Stromal cell of bone marrow (primary cell): ENCODE data around the gene ARRB1.
"Not testable (repeated sequence)": the region's sequence is repeated elsewhere in the genome, so short reads cannot be mapped to it uniquely, and the experiment has no call there.

Experiments
- DNase-seq: peaks from one replicate; pipeline ENCODE4 v3.0.0-alpha.2; 2012; ENCODE audit warnings: low read depth

ARRB1 gene

GRCh38 chr11:75371949-75372876 is 20.8 kb upstream of the ARRB1 start:
- peak; percentile 33 for DNase-seq

- no peak for DNase-seq
Measured at GRCh38 chr11:75369560-75370255, 18.2 kb upstream of the ARRB1 start.

DNA sequence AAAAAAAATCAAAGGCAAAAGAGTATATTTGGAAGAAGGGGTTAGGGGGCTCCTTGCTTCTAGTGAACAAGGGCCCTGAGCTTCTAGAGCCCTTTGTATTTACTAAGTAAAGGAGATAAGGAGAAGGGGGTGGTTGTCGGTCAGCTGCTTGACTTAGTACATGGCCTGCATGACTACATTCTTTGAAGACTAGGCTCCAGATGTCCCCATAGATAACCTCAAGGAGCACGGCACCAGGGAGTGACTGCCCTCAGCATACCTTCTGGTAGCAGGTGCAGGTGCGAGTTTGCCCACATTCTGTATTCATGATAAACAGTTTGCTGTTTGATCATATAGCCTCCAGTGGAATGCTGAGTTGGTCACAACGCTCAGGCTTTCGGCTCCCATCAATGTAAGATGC is 15.4 kb upstream of the ARRB1 start:
- not testable (repeated sequence) for DNase-seq

GRCh38 chr11:75365711-75366181 is 14.3 kb upstream of the ARRB1 start:
- peak; percentile 61 for DNase-seq

- not testable (repeated sequence) for DNase-seq
Measured at GRCh38 chr11:75362285-75362684, 10.8 kb upstream of the ARRB1 start.

- DNase-seq = no peak
Measured at GRCh38 chr11:75356613-75357012, 5.2 kb upstream of the ARRB1 start.

DNA sequence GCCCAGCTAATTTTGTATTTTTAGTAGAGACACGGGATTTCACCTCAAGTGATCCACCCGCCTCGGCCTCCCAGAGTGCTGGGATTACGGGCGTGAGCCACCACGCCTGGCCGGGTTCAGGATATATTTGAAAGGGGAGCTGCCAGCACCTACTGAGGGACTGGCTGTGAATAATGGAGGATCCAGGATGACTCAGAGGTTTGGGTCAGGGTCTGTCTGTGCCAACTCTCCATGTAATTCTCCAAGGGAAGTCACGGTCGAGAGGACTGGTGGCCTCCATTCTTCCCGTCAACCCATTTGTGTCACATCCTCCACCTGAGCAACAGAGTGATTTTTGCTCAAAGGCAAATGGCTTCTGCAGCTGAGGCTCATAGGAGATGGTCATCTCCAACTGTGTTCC is 3.6 kb upstream of the ARRB1 start:
- no peak for DNase-seq

DNA sequence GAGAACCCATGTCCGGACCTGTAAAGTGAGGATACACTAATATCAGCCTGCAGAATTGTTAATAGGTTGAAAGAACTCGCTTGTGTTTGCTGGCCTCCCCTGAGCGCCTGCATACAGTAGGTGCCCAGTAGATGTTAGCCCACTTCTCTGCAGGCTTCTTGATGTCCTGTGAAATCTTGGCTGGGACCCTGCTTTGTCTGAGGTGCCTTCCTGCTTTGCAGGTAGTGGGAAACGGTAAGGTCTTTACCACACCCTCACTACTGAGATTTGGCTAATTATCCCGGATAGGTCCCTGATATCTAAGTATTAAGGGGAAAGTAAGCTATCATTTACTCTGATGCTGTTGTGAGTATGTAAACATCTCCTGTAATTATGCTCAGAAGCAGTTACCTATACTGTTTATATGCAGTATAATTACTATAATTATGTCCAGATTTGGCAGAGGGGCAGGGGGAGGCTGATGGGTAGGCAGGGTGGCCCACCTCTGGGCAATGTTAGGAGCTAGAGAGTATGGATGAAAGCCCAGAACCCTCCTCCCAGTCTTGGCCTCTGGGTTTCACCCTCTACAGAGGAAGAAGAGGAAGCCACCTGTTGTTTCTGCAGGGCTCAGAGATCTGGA is 1.2 kb upstream of the ARRB1 start:
- DNase-seq = no peak

DNA sequence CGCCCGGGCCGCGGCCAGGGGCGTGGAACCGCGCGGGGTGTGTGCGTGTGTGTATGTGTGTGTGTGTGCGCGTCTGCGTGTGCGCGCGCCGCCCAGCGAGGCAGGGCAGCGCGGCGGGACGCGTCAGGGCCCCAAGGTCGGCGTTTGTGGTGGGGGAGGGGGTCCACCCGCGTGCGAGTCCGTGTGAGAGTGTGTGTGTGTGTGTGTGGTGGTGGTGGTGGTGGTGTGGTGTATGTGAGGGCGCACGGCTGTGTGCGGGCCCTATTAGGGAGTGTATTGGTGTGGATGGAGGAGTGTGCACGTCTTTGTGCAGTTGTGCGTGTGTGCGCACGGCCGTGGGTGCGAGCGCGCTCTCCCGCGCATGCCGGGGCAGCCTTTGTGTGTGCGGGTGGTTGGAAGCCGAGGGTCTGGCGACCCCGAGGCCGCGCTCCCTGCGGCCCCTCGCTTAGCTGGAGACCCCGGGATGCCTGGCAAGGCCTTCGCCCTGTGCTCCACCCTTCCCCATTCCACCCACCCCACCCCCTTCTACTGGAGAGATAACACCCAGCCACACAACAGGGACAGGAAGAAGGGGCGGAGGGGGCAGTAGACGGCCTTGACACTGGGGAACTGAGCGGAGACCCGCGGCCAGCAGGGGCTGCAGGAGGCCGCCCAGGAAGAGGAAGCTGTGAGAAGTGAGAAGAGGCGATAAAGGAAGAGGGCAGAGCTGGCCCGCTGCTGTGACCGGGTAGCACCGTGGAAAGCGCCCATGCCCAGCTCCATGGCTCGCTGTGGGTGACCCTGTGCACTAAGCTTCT is 528 bp upstream of the ARRB1 start:
- no peak for DNase-seq

DNA sequence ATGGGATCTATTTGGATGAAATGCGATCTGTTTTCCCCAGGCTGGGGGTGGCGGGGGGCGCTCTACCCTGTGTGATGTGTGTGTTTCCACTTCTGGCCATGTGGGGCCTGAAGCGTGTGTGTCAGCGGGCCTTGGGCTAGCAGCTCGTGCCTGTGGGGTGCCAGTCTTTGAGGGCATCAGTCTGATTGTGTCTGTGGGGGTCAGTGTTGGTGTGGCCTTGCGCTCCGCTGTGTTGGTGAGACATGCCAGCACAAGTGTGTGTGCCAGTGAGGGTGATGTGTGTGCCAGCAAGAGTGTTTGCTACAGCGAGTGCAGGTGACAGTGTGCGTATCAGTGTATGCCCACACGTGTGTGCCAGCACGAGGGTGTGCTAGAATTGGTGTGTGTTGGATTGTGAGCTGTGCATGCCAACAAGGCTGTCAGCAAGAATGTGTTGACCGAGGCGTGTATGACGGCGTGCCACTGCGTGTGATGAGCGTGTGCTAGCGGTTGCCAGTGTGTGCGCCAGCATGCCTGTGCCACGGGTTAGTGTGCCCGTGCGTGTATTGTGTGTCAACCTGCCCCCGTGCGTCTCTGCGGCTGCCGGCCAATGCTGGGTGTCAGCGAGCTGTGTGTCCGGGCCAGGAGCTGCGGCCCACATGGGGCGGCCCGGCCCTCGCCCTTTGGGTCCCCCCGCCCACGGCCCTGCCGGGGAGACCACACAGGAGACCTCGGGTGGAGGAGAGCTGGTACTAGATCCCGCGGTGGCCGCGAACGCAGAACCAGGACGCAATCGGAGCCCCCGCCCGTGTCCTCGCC is 519 bp downstream of the ARRB1 start:
- no peak for DNase-seq

DNA sequence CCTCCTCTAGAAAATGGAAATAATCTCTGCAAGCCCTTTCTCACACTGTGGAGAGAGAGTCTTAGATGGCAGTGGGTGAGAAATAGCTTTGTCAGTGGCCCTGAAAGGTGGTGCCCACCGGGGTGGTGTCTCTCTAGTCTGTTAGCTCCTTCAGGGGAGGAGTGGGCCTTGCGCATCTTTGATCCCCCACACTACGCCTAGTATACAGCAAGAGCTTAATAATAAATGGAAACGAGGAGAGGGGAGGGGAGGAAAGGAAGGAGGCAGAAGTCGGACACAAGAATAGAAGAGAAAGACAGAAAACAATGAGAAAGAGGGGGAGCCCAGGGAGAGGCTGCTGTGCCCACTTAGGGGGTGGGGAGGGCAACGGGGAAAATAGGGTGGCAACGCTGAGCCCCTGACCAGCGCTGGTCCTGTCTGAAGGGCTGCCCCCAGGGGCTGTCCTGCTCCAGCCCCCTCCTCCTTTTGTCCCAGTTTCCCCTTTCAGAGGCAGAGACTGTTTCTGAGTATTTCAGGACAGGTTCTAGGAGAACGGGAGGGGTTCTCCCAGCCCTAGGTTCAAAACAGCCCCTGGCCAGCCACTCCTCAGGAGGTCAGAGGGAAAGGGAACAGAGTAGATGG is 1.2 kb downstream of the ARRB1 start:
- DNase-seq = no peak

DNA sequence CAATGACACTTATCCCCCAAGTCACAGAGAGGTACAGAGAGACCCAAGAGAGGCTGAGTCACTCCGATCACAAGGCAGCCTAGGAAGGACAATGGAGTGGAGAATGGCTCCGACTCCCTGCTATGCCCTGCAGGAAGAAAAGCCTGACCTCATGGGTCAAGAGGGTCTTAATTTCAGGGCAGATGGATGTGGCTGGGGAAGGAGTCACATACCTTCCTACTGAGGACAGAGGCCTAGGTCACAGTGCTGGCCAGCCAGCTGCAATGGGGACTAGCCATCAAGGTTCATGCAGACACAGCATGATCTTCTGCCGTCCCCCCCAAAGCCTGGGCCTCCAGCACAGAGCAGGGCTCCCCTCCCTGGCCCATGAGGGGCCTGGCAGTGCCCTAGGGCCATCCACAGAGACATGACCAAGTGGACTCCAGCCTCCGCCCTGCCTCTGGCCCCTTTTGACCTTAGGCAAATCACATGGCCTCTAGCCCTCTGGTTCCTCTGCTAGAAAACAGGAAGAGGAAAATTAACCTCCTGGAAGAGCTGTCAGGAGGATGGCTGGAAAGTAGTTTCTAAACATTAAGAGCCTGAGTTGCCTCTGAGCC is 1.8 kb downstream of the ARRB1 start:
- no peak for DNase-seq

GRCh38 chr11:75347781-75348566 is 3.5 kb downstream of the ARRB1 start:
- peak; percentile 89 for DNase-seq

- no peak for DNase-seq
Measured at GRCh38 chr11:75346912-75347647, 4.4 kb downstream of the ARRB1 start.

- no peak for DNase-seq
Measured at GRCh38 chr11:75346296-75346695, 5.2 kb downstream of the ARRB1 start.

DNA sequence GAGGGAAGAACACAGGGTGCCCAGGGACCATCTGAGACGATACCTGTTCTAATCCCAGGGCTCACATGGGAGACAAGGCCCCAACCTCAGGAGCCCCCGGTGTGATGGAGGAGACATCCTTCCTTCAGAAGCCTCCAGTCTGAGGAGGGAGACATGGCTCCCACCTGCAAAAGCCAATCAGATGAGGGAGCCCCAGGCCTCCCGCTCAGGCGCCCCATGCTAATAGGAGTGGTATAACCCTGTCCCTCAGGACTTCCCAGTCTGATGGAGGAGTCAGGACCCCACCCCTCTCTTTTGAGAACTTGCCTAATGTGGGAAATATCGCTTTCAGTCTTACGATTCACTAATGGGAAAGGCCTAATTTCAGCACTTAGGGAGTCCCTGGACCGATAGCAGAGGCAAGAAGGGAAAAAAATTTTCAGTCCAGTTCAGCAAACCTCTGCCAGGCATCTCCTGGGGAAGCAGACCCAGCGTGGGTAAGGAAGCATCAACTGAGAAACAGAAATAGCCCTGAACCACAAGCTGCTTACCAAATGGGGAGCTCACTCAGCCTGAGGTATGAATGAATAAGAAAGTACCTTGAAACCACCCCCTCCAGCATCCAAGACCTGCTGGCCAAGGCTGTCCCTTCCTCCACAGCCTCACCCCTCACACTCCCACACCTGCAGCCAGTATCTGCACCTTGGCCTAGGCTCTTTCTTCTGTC is 5.9 kb downstream of the ARRB1 start:
- DNase-seq = no peak

GRCh38 chr11:75344761-75345454 is 6.6 kb downstream of the ARRB1 start:
- no peak for DNase-seq
